ENCODE results near the gene TTLL9.
"Not testable (repeated sequence)": the region's sequence is repeated elsewhere in the genome, so short reads cannot be mapped to it uniquely, and the experiment has no call there.

The TTLL9 gene

DNA sequence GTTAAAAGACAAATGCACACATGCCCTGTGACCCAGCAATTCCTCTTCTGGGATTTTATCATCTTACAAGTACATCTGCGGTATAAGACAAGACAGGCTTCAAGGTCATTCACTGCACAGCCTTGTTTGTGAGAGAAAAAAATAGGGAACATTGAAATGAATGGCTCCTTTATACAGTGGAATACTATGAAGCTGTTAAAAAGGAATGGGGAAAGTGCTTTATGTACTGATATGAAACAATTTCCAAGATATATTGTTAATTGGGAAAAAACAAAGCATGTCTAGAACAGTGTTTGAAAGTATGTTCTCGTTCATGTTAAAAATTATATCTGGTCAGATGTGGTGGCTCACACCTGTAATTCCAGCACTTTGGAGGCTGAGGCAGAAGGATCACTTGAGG lies 56.1 kb downstream of the TTLL9 start:
- H3K4me3 Mint-ChIP-seq = no peak overlapping the region
- ATAC-seq (no peak), DNase-seq (no peak)
- no peaks in the 10 kb centered on the region for H3K9me3 Mint-ChIP-seq
- peaks cover 19% of the 10 kb centered on the region for H3K4me1 Mint-ChIP-seq
- H3K27ac Mint-ChIP-seq = no peak overlapping the region
- peaks cover 62% of the 10 kb centered on the region for H3K27me3 Mint-ChIP-seq

DNA sequence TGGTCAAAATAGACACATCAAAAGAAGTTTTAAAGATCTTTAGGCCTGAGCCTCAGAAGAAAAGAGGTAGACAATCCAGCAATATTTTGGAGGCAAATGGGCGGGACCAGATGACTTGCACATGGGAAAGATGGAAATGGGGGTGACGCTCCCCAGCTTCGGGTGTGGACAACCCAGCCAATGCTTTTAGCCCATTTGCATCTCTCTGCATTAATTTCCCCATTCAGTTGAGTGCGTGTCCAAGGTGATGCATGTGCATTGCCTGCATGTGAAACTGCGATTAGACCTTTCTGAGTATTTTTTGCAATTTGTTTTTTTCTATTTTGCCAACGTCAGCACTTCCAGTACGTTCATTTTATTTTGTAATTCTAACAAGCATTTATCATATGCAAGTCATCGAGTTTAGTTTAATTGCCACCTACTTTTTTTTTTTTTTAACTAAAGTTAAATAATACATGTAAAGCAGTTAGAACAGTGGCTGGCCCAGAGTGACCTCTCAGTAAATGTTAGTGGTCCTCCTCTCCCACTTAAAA lies 57.3 kb downstream of the TTLL9 start:
- Mint-ChIP-seq H3K4me1 (peaks cover 19% of the 10 kb centered on the region), H3K27ac (peak overlapping the region in 1 of 2 donors; percentile 8), H3K4me3 (no peak overlapping the region), H3K27me3 (peaks cover 58% of the 10 kb centered on the region), H3K9me3 (no peaks in the 10 kb centered on the region)
- ATAC-seq (no peak), DNase-seq (no peak)

DNA sequence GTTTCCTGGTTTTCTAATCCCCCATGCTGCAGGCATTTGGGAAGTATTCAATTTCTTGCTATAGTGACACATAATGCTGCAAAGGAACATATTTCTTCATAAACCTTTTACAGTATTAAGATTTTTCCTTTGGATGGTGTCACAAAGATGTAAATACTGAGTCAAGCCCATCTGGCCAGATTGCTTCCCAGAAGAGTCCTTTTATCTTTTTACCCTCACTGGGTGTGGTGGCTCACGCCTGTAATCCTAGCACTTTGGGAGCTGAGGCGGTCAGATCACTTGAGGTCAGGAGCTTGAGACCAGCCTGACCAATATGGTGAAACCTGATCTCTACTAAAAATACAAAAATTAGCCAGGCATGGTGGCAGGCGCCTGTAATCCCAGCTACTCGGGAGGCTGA lies 59.2 kb downstream of the TTLL9 start:
- H3K27ac Mint-ChIP-seq, H3K9me3 Mint-ChIP-seq, ATAC-seq, DNase-seq, H3K4me1 Mint-ChIP-seq, H3K4me3 Mint-ChIP-seq: not testable (repeated sequence)
- H3K27me3 Mint-ChIP-seq = peaks cover 38% of the 10 kb centered on the region

DNA sequence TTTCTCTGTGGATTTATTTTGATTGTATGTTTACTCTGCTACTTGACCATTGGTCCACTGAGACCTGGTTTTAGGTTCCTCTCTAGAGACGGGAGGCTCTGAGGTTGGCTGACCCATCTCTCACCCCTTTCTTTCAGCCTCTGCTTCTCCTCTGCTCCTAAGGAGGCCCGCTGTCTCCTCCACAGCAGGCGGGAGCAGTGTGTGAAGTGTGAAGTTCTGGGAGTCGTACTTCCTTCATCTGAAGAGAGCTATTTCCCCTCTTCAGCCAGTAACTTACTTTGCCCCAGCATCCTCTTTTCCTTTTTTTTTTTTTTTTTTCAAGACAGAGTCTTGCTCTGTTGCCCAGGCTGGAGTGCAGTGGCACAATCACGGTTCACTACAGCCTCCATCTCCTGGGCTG lies 60.3 kb downstream of the TTLL9 start:
- no peak for DNase-seq
- Mint-ChIP-seq H3K9me3 (no peaks in the 10 kb centered on the region), H3K27ac (no peak overlapping the region), H3K4me3 (no peak overlapping the region), H3K27me3 (peaks cover 27% of the 10 kb centered on the region), H3K4me1 (no peaks in the 10 kb centered on the region)
- ATAC-seq = no peak

DNA sequence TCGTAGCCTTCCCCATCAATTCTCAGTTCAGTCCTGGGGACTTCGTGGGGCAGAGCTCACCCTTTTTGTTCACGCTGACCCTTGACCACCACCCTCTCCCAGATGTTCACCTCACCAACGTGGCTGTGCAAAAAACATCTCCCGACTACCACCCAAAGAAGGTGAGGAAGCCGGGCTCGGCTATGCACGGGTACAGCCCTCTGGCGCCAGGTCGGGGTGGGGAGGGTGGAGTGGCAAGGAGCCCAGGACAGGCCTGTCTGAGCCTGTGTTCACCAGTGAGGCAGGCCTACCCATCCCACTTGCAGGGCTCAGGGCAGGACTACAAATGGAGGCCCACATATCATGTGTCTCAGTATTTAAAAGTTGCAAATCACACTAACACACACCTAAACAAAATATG lies 63.3 kb downstream of the TTLL9 start:
- Mint-ChIP-seq H3K27me3 (peaks cover 18% of the 10 kb centered on the region), H3K4me3 (no peak overlapping the region), H3K27ac (no peak overlapping the region), H3K9me3 (no peaks in the 10 kb centered on the region), H3K4me1 (no peaks in the 10 kb centered on the region)
- ATAC-seq (no peak), DNase-seq (no peak)

DNA sequence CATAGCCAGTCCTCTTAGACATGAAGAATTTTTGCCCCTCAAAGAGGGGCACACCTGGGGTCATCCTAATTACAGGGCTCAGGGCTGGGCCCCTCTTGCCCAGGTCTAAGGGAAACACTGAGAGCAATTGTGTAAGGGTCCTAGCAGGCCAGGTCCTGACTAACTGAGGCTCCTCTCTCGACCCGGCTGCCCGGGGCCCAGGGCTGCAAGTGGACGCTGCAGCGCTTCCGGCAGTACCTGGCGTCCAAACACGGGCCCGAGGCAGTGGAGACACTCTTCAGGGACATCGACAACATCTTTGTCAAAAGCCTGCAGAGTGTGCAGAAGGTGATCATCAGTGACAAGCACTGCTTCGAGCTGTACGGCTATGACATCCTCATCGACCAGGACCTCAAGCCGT lies 64.1 kb downstream of the TTLL9 start:
- no peaks in the 10 kb centered on the region for H3K4me1 Mint-ChIP-seq
- ATAC-seq (no peak), DNase-seq (no peak)
- H3K27me3 Mint-ChIP-seq = peaks cover 13% of the 10 kb centered on the region
- no peak overlapping the region for H3K4me3 Mint-ChIP-seq
- no peaks in the 10 kb centered on the region for H3K9me3 Mint-ChIP-seq
- no peak overlapping the region for H3K27ac Mint-ChIP-seq

DNA sequence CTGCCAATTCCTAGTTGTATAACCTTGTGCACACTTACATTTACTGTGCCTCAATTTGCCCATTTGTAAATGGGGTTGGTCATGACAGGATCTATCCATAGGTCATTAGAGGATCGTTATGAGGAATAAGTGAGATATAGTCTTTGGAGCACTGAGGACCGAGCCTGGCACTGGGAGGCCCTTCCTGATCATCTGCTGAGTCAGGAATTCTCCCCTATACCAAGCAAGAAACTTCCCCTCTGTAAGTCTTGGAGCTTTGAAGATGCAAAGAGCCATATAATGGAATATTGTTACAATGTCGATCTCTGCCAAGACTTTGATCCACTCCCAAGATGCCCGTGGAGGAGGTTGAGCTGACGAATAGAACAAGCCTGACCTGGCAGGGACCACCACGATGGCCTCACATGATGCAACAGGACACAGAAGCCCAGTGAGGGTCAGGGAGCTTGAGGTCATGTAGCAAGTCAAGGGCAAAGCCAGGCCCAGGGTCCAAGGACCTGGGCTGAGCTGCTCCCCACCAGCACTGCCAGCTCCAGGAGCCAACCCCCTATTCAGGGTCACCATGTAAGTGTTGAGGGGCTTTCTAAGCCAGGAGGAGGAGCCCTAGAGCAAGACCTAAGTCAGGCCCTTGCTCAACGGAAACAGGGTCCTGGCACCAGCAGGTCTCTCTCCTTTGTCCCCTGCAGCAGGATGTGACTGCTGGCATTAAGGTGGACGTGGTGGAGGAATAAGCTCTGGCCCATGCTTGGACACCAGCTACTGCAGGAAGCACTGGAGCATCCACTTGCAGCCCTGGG lies 64.7 kb downstream of the TTLL9 start:
- DNase-seq (no peak), ATAC-seq (no peak)
- Mint-ChIP-seq H3K27me3 (peaks cover 13% of the 10 kb centered on the region), H3K4me1 (no peaks in the 10 kb centered on the region), H3K9me3 (no peaks in the 10 kb centered on the region), H3K27ac (no peak overlapping the region), H3K4me3 (no peak overlapping the region)

DNA sequence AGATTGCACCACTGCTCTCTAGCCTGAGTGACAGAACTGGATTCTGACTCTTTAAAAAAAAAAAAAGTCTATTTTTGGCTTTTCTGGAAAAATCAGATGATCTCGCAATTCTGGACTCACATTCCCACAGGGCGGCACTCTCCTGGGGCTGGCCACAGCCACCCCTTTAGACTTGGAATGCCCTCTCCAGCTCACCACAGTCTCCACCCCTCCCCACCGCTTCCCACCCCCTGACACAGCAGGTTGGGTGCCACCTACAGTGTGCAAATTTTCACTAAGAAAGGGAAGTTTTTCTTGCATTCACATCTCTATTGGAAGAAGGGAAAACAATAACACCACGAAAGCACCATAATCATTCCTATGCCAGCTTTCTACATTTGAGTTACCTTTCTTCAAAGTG lies 66.0 kb downstream of the TTLL9 start:
- no peaks in the 10 kb centered on the region for H3K4me1 Mint-ChIP-seq
- DNase-seq (no peak), ATAC-seq (no peak)
- H3K27ac Mint-ChIP-seq = no peak overlapping the region
- H3K9me3 Mint-ChIP-seq = no peaks in the 10 kb centered on the region
- H3K27me3 Mint-ChIP-seq = peaks cover 2% of the 10 kb centered on the region
- no peak overlapping the region for H3K4me3 Mint-ChIP-seq

DNA sequence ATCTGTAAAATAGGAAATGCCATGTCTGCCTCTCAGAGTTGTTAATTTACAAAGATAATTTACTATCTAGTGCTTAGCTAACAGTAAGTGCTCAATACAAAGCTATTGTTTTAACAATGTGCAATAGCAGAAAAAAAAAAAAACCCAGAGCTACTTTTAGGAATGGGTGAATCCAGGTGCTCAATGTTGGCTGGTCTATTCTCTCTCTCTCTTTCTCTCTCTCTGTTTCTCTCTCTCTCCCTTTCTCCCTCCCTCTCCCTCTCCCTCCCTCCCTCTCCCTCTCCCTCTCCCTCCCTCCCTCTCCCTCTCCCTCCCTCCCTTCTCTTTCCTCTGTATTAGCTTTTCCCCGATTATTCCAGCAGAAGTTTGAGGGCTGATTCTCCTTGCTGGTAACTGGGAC lies 67.4 kb downstream of the TTLL9 start:
- no peaks in the 10 kb centered on the region for H3K9me3 Mint-ChIP-seq
- no peak for ATAC-seq
- no peak for DNase-seq
- no peak overlapping the region for H3K27ac Mint-ChIP-seq
- no peaks in the 10 kb centered on the region for H3K4me1 Mint-ChIP-seq
- H3K4me3 Mint-ChIP-seq = no peak overlapping the region
- H3K27me3 Mint-ChIP-seq = no peaks in the 10 kb centered on the region

DNA sequence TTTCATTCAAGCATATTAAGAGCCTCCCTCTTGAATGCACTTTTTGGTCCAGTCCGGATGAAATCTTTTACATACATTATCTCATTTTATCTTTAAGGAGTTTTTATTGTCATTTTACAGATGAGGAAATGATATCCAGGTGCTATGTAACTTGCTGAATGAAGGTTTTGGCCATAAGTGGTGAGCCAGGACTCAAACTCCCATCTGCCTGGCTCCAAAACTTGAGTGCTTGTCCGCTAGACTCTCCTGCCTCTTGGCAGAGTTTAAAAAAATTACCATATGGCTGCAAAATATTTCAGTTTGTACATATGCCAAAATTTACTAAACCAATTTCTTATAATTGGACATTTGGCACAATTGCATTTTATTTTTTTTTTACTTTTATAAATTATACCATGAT lies 69.2 kb downstream of the TTLL9 start:
- H3K4me1 Mint-ChIP-seq = no peaks in the 10 kb centered on the region
- no peaks in the 10 kb centered on the region for H3K27me3 Mint-ChIP-seq
- no peak overlapping the region for H3K27ac Mint-ChIP-seq
- DNase-seq (no peak), ATAC-seq (no peak)
- H3K4me3 Mint-ChIP-seq = no peak overlapping the region
- H3K9me3 Mint-ChIP-seq = no peaks in the 10 kb centered on the region

DNA sequence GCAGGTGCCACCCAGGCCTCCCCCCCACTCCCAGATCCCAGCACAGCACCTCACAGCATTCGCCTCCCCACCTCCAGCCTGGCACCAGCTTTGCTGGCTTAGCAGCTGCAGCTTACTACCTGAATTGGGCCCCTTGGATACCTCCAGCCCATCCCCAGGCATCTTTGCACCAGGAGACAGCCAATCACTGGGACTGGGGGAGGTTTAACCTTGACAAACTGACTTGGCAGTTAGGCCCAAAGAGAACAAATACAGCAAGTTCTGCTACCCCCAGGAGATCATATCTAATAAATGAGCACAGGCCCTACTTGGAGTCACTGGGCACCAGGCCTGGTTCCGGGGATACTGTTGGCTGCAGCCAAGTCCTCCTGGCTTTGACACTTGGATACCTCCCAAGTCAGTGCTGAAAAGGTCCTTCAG lies 72.6 kb downstream of the TTLL9 start:
- ATAC-seq (no peak), DNase-seq (no peak)
- Mint-ChIP-seq H3K4me3 (no peak overlapping the region), H3K4me1 (no peaks in the 10 kb centered on the region), H3K27ac (no peak overlapping the region), H3K9me3 (no peaks in the 10 kb centered on the region), H3K27me3 (no peaks in the 10 kb centered on the region)

DNA sequence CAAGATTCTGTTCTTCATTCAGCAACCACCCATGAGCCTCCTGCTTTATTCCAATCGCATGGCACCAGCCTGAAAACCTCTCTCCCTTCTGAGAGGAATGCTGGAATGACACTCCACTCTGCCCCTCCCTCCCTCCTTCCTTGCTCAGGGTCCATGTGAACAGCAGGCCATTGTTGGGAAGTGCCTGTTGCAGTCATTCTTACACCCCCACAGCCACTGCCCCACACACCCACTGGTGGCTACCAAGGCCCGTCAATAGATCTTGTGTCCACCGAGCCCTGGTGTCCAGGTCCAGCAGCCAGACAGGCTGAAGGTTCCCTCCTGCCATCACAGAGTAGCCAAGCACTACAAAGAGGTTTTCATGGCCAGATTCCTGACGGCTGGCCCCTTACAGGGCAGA lies 74.9 kb downstream of the TTLL9 start:
- Mint-ChIP-seq H3K9me3 (no peaks in the 10 kb centered on the region), H3K27me3 (no peaks in the 10 kb centered on the region), H3K4me1 (peaks cover 8% of the 10 kb centered on the region), H3K4me3 (no peak overlapping the region), H3K27ac (no peak overlapping the region)
- DNase-seq (no peak), ATAC-seq (no peak)

DNA sequence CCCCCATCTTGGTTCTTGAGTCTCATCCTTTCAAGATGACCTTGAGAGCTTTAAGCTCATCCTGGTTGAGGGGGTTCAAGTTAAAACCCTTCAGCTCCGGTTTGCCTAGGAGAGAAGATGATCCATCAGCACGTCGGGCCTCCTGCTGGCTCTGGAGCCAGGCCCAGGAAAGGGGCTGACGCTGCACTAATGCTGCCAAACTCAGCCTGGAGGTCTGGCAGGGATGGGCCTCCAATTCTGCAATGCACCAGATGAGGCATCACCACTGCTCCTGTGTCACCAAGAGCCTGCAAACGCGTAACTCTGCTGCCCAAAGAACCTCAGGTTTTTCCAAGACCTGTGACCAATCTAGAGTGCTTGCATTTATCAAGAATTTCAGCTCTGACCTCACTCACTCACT lies 75.4 kb downstream of the TTLL9 start:
- H3K27ac Mint-ChIP-seq = no peak overlapping the region
- peaks cover 12% of the 10 kb centered on the region for H3K4me1 Mint-ChIP-seq
- H3K9me3 Mint-ChIP-seq = no peaks in the 10 kb centered on the region
- ATAC-seq (no peak), DNase-seq (no peak)
- no peak overlapping the region for H3K4me3 Mint-ChIP-seq
- no peaks in the 10 kb centered on the region for H3K27me3 Mint-ChIP-seq

DNA sequence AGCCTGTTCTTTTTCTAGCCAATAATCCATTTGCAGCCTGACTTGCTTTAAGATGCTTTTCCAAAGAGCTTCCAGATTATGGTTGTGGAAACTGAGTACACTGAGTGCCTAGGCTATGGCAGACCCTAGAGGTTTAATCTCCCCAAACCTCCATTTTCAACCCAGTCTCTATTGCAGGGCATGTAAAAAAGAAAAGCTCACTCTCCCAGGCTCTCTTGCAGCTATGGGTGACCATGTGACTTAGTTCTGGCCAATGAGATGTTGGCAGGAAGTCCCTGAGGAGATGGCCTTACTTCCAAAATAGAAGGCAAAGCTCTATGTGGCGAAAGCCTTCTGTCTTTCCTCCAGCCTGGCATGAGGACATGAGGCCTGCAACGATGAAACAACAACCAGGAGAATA lies 77.6 kb downstream of the TTLL9 start:
- Mint-ChIP-seq H3K4me1 (peaks cover 28% of the 10 kb centered on the region), H3K4me3 (no peak overlapping the region), H3K27ac (peak overlapping the region in 1 of 2 donors; percentile 20), H3K27me3 (no peaks in the 10 kb centered on the region), H3K9me3 (no peaks in the 10 kb centered on the region)
- ATAC-seq (no peak), DNase-seq (no peak)

DNA sequence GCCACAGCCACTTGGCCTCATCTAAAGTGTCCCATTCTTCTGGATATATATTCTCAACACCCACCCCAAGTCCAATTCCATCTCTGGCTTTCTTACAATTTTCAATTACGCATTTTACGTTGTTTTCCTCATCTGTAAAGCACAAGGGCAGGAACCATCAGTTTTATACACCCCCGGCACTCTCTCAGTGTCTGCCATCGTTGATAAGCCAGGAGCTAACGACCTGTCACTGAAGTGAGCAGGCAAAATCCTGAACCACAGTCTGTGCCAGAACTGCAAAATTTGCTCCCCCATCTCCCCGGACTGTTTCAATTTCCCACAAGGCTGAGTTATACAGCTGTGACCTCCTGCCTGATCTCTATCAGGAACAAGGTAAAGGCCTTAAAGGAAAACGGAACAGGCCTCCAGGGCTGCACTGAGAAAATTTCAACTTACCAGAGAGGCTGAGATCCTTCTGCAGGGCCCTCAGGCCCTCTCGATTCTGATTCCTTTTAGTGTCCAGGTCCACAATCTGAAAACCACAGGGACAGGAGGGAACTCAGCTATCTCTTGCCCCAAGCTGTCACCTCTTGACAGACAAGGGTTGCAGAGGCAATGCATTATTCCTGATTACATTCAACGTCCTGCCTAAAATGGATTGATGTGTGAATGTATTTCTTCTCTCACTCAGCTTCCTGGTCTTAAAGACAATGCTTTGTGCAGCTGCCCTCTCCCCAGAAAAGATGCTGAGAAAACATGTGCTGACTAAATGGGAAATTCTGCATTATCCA lies 79.6 kb downstream of the TTLL9 start:
- peaks cover 28% of the 10 kb centered on the region for H3K4me1 Mint-ChIP-seq
- no peak overlapping the region for H3K27ac Mint-ChIP-seq
- DNase-seq (no peak), ATAC-seq (no peak)
- H3K4me3 Mint-ChIP-seq = peak overlapping the region; percentile 19 to 97
- H3K27me3 Mint-ChIP-seq = no peaks in the 10 kb centered on the region
- H3K9me3 Mint-ChIP-seq = no peaks in the 10 kb centered on the region

DNA sequence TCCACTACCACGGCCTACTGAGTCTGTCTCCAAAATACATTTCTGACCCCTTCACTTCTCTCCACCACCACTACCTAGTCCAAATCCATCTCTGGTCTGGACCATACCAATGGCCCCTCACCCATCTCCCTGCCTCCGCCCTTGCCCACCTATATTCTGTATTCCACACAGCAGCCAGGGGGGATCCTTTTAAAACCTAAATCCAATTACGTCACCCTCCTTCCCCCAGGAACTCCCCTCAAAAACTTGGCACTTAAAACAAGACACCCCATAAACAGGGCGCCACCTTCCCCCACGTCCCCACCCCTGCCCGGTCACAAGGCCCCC lies 80.7 kb downstream of the TTLL9 start:
- Mint-ChIP-seq H3K27ac (peak overlapping the region; percentile 98), H3K4me3 (peak overlapping the region; percentile 97 to 99), H3K4me1 (peaks cover 28% of the 10 kb centered on the region), H3K27me3 (peaks cover 7% of the 10 kb centered on the region), H3K9me3 (no peaks in the 10 kb centered on the region)
- ATAC-seq (no peak), DNase-seq (no peak)
